ENCODE measurements around the gene DEXI. TPM values are rescaled to one million over a fixed set of nuclear protein-coding genes. Genes with fewer than 3 reads are reported as not detected.

Gene DEXI
- polyA plus RNA-seq (2012; ENCODE audit: insufficient read length, low read depth) = 42.2 TPM

DNA sequence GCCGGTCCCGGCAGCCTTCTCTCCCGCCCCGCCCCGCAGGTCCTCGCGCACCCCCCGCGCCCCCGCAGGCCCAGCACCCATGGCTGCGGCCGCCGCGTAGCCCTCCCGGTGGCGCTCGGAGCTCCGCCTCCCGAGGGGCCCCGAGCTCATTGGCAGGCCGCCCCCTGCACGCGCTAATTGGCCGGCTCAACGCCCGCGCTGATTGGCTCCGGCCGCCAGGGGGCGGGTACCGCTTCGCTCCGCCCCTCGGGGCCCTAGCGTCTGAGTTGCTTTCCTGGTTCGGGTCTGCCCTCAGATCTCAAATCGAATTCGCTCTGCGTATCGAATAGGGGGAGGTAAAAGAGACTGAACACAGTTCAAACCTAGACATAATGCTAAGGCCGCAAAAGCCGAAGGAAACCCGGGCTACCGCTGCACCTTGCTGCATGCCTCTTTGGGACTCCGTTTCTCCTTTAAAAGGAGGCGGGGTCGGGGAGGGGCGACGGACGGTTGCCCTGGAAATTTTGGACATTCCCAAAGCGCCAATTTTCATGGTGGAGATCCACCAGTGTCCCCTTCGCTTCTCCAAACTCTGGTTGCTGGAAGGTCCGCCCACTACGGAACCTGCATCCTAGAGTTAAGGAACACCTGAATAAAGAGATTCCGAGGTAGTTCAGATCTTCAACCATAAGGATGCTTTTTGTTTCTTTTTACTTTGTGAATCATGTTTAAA lies at the start of gene DEXI:
TSS of gene DEXI (minus strand) at position 117 of the 712 bp plus-strand sequence. CDS start 463 bp downstream, outside the sequence.
- TF ChIP-seq, protein P1, sequence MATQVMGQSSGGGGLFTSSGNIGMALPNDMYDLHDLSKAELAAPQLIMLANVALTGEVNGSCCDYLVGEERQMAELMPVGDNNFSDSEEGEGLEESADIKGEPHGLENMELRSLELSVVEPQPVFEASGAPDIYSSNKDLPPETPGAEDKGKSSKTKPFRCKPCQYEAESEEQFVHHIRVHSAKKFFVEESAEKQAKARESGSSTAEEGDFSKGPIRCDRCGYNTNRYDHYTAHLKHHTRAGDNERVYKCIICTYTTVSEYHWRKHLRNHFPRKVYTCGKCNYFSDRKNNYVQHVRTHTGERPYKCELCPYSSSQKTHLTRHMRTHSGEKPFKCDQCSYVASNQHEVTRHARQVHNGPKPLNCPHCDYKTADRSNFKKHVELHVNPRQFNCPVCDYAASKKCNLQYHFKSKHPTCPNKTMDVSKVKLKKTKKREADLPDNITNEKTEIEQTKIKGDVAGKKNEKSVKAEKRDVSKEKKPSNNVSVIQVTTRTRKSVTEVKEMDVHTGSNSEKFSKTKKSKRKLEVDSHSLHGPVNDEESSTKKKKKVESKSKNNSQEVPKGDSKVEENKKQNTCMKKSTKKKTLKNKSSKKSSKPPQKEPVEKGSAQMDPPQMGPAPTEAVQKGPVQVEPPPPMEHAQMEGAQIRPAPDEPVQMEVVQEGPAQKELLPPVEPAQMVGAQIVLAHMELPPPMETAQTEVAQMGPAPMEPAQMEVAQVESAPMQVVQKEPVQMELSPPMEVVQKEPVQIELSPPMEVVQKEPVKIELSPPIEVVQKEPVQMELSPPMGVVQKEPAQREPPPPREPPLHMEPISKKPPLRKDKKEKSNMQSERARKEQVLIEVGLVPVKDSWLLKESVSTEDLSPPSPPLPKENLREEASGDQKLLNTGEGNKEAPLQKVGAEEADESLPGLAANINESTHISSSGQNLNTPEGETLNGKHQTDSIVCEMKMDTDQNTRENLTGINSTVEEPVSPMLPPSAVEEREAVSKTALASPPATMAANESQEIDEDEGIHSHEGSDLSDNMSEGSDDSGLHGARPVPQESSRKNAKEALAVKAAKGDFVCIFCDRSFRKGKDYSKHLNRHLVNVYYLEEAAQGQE (IDR thresholded peaks at IDR 0.05; ENCODE audit: insufficient read depth in 1 of 2, low read depth in 2 of 2, low read length in 2 of 2) = no peak
- TF ChIP-seq POLR2AphosphoS5 (IDR thresholded peaks at IDR 0.05; ENCODE audit: low read depth, low read length) (peak; percentile 67), FOXP2 (optimal IDR thresholded peaks at IDR 0.05; ENCODE audit: borderline replicate concordance, extremely low read depth, extremely low read length, insufficient read depth) (peak; percentile 15), TAF1 (IDR thresholded peaks at IDR 0.05; ENCODE audit: borderline replicate concordance, insufficient read depth, low read length) (no peak)

DNA sequence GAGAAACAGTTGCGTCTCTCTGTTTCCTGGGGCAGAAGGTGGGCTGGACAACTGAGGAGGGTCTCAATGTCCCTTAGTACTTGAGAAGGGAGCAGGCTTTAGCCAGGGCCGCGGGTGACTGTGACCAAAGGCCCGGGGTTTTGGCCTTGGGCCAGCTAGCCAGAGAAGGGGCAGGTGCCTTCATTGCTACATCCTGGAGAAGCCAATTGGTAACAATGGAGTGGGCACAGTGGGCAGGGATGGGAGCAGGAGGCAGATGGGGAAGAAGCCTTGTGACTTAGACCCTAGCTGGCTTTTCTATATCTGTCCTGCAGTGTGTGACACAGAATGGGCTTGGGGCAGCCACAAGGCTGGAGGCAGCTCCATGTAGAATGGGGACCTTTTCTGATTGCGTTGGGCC lies 48.1 kb upstream of the DEXI start:
- TF ChIP-seq SIN3A (IDR thresholded peaks at IDR 0.05; ENCODE audit: borderline replicate concordance, insufficient read depth, low read length) (no peak), FOXP2 (optimal IDR thresholded peaks at IDR 0.05; ENCODE audit: borderline replicate concordance, extremely low read depth, extremely low read length, insufficient read depth) (no peak)
- TF ChIP-seq, protein P1 (IDR thresholded peaks at IDR 0.05; ENCODE audit: insufficient read depth in 1 of 2, low read depth in 2 of 2, low read length in 2 of 2) = no peak

DNA sequence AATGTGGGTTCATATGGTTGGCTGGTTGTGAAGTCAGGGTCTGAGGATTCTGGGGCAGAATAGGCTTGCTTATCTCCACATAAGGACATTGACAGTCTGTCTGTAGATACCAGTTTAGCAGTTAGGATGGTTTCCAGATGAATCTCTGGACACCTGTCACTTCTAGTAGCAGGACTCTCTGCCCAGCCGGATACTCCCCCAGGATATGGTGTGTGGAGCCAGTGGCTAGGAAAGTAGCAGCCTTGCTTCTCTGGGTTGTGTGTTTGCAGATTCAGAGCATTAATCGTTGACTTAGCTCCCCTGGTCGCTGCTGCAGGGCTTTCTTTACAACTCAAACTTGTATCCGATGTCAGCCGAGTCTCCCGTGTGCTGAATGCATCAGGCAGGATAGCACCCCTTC lies 47.3 kb upstream of the DEXI start:
- no peak for TF ChIP-seq FOXP2 (optimal IDR thresholded peaks at IDR 0.05; ENCODE audit: borderline replicate concordance, extremely low read depth, extremely low read length, insufficient read depth)
- TF ChIP-seq, protein P1 (IDR thresholded peaks at IDR 0.05; ENCODE audit: insufficient read depth in 1 of 2, low read depth in 2 of 2, low read length in 2 of 2) = no peak

DNA sequence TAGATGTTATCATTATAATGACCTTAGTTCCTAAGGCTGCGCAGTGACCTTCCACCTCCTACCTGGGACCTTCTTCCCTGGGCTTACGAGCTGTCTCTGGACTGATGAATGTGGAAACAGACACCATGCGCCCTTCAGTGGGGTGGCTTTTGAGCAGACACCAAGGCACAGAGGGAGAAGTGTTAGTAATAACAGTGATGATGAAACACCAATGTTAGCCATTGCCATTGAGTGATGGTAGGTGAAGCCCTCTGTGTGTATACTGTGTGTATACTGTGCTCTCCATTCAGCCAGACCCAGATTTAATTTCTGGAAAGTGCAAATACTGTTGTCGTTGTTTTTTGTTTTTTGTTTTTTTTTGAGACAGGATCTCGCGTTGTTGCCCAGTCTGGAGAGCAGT lies 46.6 kb upstream of the DEXI start:
- TF ChIP-seq SIN3A (IDR thresholded peaks at IDR 0.05; ENCODE audit: borderline replicate concordance, insufficient read depth, low read length) = no peak
- TF ChIP-seq, protein P1 (IDR thresholded peaks at IDR 0.05; ENCODE audit: insufficient read depth in 1 of 2, low read depth in 2 of 2, low read length in 2 of 2) = no peak
- TF ChIP-seq FOXP2 (optimal IDR thresholded peaks at IDR 0.05; ENCODE audit: borderline replicate concordance, extremely low read depth, extremely low read length, insufficient read depth) = no peak
- no peak for TF ChIP-seq POLR2AphosphoS5 (IDR thresholded peaks at IDR 0.05; ENCODE audit: low read depth, low read length)
- no peak for TF ChIP-seq TAF1 (IDR thresholded peaks at IDR 0.05; ENCODE audit: borderline replicate concordance, insufficient read depth, low read length)

Data from PFSK-1 (cell line).